IPS DF 19.7 (cell line): ENCODE results near the gene C10orf105.

Experiments
- DNase-seq: peaks from one replicate; pipeline ENCODE4 v3.0.0-alpha.2; 2013; ENCODE audit warnings: low read depth, low spot score

The C10orf105 gene

GRCh38 chr10:71698737-71699136, 20.8 kb downstream of the C10orf105 start:
- DNase-seq: no peak

GRCh38 chr10:71697938-71698709, 21.5 kb downstream of the C10orf105 start:
- no peak for DNase-seq

- DNase-seq: no peak
Observed at GRCh38 chr10:71696628-71697326, 22.8 kb downstream of the C10orf105 start.

DNA sequence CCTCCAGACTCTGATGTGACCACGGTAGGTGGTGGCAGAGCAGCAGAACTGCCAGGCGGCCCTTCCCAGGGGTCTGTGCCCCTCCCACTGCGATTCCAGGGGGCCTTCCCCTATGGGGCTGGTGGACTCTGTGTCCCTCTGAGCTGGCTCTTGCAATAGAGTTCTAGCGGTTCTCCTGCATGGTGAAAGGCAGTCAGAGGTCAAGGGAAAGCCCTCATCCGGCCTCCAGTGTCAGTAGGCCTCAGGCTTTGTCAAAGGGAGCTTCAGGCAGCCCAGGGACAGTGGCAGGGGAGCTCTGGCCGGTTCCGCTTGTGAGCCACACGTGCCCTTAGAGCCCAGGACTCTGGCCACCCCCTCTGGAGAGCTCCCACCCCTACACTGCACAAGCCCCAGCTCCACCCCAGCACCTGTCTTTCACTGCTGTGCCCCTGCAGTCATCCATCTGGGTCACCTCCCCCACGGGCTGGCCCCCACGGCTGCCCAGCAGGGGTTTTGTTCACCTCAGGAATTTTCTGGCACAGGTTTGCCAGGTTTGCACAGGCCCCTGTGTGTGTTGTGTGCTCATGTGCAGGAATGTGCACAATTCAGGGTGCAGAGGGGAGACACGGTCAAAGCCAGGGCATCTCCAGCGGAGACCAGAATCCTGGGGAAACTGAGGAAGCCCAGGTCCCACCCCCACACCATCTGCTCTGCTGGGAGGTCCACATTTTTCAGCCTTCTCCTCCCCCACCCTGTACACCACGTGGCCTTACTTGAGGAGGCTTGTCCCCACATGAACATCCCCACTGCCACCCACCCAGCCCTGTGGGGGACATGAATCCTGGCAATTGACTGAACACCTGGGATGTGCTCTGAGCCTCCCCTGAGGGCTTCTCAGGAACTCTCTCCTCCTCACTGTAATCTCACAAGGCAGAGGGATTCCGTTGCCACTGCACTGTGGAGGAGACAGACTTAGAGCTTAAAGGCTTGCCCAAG, 23.8 kb downstream of the C10orf105 start:
- no peak for DNase-seq

GRCh38 chr10:71694567-71694968, 25.0 kb downstream of the C10orf105 start:
- DNase-seq: no peak

DNA sequence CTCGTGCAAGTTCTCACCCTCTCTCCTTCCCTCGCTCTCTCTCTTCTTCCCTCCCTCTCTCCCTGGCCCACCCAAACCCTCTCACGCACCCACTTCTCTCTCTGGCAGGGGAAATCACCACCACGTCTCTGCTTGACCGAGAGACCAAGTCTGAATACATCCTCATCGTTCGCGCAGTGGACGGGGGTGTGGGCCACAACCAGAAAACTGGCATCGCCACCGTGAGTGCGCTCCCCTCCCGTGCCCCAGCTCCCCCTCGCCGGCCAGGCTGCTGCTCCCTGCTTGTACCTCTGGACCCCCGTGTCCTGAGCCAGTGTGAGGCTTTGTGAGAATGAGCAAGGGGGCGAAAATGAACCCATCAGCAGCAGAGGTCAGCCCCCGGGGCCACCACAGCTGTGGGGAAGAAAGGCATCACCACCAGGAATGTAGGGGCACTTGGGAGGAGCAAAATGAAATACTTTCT, 25.5 kb downstream of the C10orf105 start:
- no peak for DNase-seq

- no peak for DNase-seq
Observed at GRCh38 chr10:71693377-71693776, 26.2 kb downstream of the C10orf105 start.

GRCh38 chr10:71692598-71693306, 26.8 kb downstream of the C10orf105 start:
- no peak for DNase-seq

DNA sequence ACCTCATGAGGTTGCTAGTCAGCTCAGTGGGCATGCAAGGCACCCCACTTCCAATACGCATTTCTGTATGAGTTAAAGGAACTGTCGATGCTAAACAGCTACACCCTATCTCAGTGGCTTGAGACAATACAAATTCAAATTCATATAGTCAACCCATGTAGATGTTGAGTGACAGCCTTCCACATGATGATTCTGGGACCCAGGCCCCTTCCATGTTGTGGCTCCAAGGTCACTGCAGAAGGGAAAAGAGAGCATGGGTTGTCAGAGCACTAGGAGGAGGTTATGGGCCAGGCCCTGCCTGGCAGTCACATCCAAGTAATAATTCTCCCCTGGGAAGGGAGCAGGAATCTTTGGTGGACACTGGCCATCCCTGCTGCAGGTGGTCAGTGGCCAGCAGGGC, 28.2 kb downstream of the C10orf105 start:
- no peak for DNase-seq

DNA sequence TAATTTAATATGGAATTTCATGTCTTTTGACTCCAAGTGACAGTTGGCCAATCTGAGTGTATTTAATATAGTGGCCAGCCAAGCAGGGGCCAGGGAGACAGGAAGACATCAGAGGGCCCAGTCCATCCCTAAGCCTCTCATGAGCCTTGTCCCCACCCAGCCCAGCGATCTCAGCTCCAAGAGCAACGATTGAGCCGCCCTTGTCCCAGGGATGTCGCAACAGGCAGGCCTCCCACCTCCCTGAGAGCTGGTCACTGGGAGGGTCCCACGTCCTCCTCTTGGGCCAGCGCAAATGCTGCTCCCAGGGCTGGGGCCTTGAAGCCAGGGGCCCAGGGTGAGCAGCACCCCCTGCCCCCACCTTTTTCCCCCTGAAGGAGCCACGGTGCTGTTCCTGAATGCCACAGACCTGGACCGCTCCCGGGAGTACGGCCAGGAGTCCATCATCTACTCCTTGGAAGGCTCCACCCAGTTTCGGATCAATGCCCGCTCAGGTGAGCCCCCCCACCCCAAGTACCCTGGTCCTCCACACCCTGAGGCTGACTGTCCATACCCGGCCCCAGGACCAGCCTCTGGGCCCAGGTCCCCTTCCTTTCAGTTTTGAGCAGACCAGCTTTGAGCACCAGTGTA, 29.4 kb downstream of the C10orf105 start:
- no peak for DNase-seq

- DNase-seq: no peak
Observed at GRCh38 chr10:71688256-71688655, 31.3 kb downstream of the C10orf105 start.

DNA sequence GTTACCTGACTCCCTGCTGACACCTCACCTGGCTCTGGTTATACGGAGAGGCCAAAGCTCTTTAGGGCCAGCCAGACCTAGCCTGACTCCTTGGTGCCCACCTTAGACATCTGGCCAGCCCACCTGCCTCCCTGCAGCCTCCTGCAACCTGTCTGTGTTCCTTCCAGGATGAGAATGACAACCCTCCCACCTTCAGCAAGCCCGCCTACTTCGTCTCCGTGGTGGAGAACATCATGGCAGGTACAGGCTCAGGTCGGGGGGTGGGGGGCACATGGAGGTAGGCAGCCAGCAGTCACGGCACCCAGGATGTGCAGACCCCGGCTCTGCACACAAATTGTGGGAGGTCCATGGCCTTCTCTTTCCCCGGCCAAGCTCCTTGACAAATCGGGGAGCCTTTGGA, 32.1 kb downstream of the C10orf105 start:
- no peak for DNase-seq

- DNase-seq: no peak
Observed at GRCh38 chr10:71687077-71687476, 32.5 kb downstream of the C10orf105 start.

- no peak for DNase-seq
Observed at GRCh38 chr10:71685554-71686232, 33.9 kb downstream of the C10orf105 start.

DNA sequence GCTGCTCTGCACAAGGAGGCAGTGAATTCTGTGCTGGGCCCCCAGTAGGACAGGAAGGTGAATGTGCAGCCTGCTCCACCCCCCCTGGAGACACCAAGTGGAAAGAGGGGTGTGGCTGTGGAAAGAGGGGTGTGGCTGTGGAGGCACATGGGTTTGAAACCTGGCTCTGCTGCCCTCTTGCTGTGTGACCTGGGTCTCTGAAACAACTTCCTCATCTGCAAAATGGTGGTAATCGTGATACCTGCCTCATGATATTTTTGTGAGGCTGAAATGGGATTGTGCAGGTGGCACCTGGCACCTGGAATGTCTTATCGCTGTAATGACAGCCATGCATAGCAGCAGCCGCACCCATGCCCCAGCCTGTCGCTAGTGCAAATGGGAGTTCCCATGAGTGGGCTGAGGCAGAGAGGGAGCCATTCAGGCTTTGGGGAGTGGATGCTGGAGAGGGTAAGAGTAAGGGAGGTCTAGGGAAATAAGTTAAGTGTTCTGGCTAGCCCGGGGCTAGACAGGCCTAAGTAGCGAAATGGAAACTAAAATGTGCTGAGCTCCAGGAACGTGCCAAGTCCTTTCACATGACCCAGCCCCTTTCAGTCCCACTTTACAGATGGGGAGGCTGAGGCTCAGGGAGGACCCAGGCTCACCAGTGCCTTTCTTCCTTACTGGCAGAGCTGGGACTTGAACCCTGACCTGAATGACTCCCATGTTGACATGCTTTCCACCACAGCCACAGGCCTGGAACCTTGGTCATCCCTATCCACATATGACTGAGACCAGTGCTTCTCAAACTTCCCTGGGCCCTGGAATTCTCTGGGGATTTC, 35.0 kb downstream of the C10orf105 start:
- DNase-seq: no peak

GRCh38 chr10:71683301-71683700, 36.3 kb downstream of the C10orf105 start:
- DNase-seq: no peak

GRCh38 chr10:71681977-71682376, 37.6 kb downstream of the C10orf105 start:
- DNase-seq: no peak

DNA sequence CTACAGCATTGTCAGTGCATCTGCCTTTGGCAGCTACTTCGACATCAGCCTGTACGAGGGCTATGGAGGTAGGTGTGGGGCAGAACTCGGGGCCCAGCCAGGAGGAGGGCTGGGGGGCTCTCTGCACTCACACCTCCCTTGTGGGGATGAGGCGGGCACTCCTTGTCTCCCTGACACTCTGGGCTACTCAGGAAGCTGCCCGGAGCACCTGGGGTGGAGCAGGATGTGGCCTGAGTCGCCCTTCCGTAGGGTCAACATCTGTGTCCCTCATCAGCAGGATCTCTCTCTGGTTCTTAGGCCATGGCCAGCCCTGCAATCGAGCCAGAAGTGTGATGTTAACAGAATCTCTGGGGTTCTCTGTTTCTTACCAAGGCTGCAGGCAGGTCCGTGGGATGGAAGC, 40.2 kb downstream of the C10orf105 start:
- DNase-seq: no peak

DNA sequence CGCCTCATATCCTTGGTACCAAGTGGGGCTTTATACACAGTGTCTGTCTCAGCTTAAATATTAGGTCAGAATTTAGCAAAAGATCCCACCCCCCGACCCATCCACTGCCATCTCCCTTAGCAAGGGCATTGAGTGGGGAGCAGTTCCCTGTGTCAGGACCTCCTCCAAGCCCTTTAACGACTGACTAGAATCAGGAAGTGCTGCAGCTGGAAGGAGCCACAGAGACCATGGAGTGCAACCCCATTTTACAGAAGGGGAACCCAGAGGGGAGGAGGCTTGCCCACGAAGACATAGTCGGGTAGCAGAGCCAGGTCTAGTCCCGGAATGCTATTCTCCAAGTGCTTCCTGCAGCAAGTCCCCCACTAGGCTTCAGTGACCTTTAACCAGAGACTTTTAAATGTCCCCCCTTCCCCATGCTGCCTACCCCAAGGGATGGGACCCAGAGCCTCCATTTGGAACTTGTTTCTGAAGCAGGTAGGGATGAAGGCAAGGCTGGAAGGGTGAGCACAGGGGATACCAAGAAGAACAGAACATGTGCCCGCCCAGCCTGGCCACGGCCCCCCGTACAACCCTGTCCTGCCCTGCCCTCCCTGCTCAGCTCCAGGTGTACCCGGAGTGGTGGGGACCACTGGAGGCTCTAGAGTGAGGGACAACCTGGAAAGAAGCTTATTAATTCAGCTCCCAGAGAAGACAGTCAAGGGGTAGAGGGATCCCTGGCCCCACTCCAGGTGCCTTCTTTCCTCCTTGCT, 41.3 kb downstream of the C10orf105 start:
- DNase-seq: no peak
